ENCODE measurements around the gene NAPA.

Gene NAPA

DNA sequence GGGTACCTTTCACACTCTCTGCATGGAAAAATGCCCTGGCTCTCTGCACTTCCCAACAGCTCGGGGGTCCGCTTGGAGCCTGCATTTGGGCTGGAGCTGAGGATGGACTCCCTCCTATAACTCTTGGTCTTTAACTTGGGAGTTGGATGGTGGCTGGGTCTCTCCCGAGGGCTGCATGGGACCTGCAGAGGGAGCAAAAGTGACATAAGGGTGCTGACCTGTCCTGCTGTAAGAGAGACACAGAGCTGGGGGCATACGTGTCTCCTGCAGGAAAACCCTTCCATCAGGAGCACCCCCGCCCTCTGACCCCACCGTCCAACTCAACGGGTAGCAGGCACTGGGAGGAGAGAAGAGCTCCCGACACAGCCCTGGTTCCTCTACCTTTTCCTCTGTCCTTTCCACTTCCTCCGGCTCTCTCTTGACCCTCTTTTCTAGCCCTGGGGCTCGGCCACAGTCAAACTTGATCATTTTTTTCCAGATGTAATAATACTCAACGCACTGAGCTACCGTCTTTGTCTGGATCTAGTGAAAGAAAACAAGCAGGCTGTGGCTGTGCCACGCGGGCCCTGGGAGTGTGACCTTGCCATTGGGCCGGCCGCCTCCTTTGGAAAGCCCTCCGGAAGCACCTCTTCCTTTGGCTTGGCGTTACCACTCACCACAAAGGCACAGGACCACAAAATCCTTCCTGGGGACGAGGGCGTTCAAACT, 6.8 kb upstream of the NAPA start:
- no peak for ATAC-seq
- no peak for DNase-seq

DNA sequence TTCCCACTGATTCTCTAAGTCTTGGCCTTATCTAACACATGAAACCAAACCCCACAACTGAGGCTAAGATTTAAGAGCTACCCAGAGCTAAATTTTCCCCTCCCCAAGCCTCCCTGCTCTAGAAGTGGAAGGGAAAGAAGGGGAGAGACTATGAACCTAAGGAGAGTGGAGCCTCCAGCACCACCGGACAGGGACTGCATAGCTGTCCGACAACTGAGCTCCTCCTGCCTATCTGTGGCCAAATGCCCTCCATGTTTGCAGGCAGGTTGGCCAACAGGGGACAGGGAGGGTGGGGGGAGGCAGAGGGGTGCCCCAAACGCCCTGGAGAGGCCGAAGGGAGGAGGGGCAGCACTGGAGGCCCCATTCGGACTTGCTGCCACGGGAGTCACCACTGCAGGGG, 6.0 kb upstream of the NAPA start:
- ATAC-seq, result no peak
- DNase-seq, result no peak

DNA sequence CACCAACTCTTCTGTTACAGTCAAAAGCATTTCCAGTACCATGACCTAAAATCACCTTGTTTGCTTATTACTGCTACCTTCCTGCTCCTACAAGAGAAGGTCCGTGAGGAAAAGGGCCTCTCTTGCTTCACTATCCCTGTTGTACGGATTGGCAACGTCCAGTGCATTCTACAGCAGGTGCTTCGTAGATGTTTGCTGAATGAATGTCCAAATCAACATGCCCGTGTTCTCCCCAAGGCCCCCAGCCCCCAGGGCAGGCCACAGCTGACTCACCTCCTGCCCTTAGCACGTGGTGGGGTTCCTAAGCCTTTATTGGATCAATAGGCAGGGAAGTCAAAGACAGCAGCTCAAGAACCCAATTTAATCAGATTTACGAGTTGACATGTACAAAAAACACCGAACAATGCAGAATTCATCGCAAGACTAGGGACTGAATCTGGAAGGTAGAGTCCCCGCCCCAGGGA, 5.5 kb upstream of the NAPA start:
- no peak for ATAC-seq
- DNase-seq, result no peak

DNA sequence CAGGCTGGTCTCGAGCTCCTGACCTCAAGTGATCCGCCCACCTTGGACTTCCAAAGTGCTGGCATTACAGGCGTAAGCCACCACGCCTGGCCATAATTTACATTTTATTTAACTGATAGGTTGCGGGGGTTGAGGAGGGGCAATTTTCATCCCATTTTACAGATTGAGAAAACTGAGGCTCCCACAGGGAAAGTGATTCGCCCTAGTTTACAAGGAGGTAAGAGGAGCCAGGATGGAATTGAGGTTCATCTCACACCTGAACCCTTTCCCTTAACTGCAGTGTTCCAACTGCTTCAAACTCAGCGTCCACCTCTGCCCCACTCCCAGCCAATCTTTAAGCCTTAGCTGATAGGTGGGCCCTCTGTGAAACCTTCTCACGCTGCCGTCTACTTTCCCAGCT, 4.0 kb upstream of the NAPA start:
- no peak for ATAC-seq

DNA sequence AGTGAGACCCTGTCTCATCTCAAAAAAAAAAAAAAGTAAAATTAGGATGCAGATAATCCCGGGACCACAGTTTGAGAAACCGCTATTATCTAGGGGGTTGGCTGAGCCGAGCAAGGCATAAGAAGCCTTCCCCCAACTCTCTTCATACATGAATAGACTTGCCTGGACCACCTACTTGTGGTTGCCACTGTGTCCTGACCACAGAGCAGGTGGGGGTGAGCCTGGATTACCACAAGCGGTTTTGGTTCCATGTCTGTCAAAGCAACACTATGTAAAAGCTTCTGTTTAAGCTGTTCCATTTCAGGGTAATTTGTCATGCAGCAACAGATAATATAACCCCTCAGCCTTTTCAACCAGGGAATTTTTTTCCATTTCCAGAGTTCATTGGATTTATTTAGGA, 3.3 kb upstream of the NAPA start:
- ATAC-seq (peak; percentile 17), DNase-seq (peak; percentile 74)

More for the DNA sequence above, 4.0 kb upstream of the NAPA start:
- no peak for DNase-seq

DNA sequence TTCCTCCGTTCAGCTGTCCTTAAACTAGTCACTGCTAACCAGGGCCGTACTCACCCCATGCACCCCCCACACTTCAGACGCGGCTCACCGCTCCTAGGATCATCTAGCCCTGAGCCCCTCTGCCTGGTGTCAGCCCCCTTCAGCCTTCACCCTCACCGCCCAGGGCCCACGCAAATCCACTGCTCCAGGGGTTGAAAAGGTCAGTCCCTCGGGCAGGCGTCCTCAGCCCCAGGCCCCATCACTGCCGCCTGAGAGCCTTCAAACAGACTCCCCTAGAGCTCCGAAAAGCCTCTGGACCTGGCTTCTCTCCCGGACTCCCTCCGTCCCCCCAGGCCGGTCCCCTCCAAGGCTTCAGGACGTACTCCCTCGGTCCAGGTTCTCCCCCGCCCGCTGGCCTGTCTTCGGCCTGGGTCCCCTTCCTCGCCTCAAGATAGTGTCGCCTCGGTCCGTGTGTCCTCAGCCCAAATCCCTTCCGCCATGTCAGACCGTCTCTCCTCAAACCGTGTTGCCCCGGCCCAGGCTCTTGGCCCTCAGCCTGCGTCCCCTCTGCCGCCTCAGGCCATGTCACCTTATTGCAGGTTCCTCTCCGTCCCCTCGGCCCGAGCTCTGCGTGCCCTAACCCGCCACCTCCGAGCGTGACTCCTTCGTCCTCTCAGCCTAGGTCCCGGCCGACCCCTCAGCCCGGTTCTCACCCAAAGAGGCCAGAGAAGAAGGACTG, 553 bp downstream of the NAPA start:
- DNase-seq, result peak; percentile 21
- ATAC-seq, result peak; percentile 0

DNA sequence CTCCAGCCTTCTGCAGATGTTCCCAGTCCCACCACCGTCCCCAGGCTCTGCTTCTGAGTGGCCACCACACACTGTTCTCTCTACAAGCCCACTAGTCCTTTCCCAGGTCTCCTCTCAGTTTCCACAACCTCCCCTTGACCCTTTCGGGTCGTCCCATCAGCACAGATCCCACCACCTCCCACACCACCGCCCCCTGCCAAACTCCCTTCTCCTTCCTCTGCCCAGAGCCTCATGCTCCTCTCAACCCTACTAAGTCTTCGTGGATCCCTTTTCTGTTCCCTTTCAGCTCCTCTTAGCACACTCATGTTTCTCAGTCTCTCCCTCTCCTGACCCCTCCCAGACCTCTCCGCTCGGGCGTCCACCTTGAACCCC, 1.9 kb downstream of the NAPA start:
- DNase-seq, result no peak
- no peak for ATAC-seq

DNA sequence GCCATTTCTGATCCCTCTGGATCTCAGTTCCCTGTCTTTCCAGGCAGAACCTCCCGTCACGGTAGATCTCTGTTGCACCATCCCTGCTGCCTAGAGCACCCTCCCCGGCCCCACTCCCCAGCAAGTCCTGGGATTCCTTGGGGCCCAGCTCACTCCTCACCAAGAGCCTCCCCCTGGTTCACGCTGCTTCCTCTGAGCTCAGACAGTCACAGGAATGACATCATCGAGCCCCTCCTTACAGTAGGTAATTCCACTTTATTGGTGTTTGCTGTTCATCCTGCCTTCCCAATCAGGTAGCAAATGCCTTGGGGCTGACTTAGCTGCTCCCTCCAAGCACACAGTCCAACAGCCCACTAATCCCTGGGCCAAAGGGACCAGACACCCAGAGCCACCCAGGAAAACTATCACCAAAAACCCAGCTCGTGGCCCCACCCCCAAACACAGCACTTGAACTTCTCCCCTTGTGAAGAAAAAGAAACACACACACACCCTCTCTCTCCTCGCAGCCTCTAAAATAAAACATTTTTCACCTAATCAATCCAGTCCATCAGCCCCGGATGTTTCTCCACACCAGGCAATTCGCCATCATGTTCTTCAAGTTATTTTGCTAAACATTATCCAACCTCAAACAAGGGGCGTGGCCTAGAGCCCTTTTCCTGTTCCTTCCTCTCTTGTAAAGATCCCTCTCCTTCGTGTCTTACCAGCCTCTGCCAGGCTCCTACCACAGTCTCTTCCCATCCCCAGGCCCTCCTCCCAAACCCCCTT, 2.5 kb downstream of the NAPA start:
- DNase-seq, result no peak
- ATAC-seq, result no peak

DNA sequence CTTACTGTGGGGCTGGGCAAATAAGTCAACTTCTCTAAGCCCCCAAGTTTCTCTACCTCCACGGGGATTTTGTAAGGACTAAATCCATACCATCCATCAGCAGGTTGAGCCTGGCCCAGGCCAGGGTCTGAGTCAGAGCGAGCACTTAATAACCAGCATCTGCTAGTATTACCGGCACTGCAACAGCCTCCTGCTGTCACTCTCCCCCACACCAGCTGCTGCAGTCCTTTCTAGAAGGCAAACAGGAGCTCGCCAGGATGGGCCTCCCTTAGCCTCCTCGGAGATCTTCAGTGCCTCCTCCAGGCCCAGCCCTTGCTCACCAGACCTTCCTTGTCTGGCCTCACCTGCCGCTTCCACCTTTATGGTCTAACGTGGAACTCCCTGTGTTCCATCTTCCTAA, 3.2 kb downstream of the NAPA start:
- DNase-seq (no peak), ATAC-seq (no peak)

DNA sequence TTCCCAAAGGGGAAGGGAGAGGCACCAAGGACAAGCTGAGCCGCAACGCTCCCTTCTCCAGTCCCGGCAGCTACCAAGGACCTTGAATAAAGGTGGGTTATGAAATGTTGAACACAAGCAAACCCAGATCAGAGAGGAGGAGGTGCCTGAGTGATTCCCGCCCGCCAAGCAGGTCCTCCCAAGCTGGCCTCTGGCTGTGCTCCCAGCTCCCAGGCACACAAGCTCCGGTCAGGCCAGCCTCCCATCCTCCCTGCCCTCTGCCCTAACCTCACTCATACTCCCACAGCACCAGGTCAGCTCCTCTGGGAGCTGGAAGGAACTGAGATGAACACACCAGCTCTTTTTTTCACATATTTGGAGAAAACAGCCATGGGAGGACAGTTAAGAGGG, 3.7 kb downstream of the NAPA start:
- DNase-seq, result no peak
- ATAC-seq, result no peak

DNA sequence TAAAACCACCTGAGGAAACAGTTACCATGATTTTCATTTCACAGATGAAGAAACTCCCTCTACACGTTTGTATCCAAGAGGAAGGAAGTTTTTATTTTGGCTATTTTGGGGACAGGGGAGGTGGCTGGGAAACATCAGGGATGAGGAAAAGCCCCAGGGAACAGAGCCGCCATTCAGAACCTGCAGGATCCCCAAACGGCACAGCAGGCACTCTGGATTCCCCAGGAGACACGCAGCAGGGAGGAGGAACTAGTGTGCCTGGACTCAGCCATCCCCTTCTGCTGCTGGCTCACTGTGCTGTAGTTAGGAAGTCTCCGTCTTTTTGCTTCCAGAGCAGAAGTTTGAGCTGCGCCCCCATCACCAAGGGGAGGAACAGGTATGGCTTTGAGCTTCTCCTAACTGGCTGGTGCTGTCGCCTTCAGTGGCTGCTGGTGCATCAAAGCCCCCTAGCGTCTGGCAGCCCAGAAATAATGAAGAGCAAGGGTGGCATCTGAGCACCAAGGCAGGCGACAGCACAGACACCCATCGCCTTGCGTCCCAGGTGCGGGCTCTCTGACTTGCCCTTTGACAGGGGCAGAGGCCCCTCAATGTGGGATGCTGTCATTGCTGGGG, 4.2 kb downstream of the NAPA start:
- DNase-seq (no peak), ATAC-seq (no peak)

DNA sequence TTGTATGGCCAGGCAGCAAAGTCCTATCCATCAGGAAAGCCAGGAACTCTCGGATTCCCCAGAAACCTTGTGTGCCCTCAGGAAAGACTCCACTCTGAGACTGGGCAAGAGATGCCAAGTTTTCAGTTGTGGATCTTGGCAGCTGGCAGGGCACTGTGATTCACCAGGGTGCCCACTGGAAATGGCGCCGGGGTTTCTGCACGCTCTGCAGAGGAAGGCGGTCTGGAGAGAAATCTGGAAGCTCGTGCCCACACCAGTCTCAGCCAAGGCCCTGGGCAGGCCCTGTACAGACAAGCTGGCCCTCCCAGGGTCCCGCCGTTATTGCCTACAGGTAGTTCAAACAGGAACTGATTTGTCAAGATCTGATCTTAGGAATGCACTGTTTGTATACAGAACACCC, 4.9 kb downstream of the NAPA start:
- DNase-seq, result no peak
- ATAC-seq, result no peak

DNA sequence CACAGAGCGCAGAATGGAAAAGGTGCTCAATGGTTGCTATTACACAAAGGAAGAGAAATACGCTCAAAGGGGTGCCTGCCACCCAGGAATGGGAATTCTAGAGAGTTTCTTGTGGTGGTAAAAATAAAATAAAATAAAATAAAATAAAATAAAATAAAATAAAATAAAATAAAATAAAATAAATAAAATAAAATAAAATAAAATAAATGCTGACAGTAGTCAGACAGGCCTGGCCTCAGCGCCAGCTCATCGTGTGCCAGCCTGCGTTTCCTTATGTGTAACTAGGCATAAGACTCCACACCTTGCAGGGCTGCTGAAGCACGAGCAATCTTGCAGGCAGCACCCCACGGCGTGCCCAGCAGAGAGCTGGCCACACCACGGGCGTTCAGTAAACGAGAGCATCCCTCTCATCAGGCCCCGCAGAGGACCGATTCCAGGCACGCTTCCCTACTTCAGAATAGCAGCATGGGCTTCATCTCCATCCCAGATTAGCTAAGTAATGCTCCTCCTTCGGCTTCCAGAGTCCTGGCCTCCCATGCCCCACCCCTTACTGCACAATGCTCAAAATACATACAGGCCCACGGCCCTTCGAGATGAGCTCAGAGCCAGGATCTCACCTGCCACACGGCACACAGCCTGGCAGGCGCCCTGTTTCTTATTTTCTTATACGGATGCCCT, 5.6 kb downstream of the NAPA start:
- DNase-seq (no peak), ATAC-seq (no peak)

DNA sequence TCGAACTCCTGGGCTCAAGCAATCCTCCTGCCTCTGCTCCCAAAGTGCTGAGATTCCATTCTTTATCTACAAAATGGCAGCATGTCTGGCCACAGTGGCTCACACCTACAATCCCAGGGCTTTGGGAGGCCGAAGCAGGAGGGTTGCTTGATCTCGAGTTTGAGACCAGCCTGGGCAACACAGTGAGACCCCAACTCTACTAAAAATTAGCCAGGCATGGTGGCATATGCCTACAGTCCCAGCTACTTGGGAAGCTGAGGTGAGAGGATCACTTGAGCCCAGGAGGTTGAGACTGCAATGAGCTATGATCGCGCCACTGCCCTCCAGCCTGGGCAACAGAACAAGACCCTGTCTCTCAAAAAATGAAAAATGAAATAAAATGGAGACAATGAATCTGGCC, 6.1 kb downstream of the NAPA start:
- ATAC-seq, result no peak
- DNase-seq, result no peak

DNA sequence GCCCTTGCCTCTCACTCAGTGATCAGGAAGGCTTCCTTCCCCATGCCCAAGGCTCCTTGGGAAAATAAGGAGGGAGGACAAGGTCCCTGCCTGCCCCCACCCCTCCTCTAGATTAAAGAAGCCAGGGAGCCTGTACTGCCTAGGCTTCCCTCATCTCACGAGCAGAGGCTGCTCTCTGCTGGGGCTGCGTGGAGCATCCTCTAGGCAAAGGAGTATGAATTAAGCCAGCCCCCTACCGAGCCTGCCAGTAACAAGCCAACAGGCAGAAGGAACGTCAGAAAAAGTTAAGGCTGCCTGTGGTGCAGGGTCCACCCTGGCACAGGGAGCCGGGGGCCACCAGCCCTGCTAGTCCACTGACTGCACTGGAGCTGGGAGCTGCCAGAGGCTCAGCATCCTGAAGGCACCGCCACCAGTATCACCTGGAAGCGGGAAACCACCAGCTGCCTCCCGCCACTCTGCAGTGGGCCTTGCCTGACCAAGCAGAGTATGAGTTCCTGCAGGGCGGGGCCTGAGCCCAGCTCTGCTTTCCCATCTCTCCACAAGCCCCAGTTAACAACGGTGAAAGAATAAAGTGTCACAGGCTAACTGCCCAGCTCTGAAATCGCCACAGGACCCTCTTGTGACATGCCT, 6.8 kb downstream of the NAPA start:
- DNase-seq (no peak), ATAC-seq (no peak)

DNA sequence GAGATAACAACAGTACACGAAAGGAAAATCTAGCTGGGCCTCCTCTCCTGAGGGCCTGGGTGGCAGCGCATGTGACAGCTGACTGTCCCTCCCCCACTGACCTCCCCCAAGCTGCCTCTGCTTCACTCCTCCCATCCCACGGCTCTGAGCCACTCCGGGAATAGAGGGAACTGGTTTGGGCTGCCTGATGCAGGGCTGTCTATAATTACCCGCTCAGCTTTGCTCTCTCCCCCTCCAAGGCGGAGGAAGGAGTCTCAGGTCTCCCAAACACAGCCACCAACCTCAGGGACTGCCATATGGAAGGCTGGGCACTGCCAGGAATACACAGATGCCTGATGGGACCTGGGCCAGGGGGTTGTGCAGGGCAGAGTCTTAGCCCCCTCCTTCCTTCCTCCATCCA, 7.9 kb downstream of the NAPA start:
- no peak for DNase-seq
- no peak for ATAC-seq

DNA sequence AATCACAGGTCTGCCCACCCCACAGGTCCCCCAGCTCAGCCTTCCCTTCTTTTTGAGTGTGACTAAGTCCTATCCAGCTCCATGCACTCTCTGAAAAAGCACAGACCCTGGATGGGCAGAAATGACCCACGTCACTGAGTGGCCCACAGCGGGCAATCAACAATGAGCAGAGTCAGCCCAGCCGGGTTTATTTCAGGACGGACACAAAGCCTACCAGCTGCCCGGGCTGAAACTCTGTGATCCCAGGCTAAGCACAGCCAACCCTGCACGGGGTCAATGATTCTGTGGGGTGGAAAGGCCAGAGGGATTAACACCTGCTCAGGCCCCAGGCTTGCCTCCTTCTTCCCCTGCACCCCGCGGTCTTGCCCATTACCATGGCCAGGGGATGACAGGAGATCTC, 8.4 kb downstream of the NAPA start:
- DNase-seq, result no peak

DNA sequence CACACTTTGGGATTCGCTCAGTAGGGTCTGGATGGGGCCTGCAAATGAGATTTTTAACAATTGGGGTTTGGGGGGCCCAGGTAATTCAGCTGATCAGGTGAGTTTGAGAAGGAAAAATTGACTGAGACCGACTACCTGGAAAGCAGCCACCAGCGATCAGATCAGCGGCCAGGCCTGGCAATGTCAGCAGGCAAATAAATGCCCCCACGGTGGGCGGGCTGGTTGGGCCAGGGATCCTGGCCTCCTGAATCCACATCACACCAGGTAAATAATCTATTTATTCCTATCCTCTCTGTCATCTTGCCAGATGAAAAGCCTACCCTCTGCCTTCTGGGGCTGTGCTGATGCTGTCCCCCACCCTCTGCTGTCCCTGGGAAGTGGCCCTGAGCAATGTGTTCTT, 9.4 kb downstream of the NAPA start:
- ATAC-seq (no peak), DNase-seq (no peak)

More for the DNA sequence above, 8.4 kb downstream of the NAPA start:
- ATAC-seq, result no peak

DNA sequence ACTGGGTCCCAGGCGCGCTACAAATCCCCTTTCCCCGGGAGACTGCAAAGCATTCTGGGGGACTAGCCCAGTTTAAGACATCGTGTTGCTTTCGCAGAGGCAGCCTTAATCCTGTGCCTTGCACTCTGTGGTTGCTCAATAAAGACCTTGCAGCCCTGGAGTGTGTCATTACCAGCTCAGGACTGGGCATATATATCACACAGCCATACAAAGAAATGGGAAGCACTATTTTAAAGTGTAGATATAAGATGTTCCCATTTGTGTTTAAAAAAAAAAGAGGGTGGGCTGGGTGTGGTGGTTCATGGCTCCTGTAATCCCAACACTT, 11.1 kb downstream of the NAPA start:
- no peak for DNase-seq
- no peak for ATAC-seq

DNA sequence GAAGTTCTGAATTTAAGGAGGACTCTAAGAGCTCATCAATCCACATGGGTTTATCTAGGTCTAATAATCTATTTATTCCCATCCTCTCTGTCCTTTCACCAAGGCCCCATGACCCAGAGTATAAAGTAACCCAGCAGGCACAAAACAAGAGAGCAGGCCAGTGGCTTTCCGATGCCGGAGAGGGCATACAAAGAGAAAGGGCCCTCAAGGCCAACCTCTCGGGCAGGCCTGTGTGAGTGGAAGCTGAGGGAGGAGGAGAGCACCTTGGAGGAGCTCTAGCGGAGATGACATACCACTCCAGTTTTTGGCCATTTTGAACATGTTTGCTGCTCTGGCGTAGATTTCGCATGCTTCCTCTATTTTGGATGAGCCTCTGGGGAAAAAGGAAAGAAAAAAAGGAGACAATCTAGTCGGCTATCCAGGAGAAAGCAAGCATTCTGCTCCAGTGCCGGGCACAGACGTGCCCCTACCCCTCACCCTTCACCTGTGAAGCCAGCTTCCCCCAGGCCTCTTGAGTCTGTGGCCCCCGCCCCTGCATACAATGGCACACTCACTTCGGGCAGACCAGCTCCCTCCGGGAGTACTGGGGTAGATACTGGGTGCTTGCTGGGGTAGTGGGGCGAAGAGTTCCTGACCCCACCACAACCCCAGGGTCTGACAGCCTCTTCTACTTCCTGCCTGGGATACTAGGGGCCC, 11.6 kb downstream of the NAPA start:
- no peak for ATAC-seq

More for the DNA sequence above, 11.6 kb downstream of the NAPA start:
- DNase-seq, result no peak

All from stimulated activated naive CD8-positive, alpha-beta T cell treated with anti-CD3 and anti-CD28 coated beads, Interleukin-15, Interleukin-2, amounts not matched to agents 100 U/mL and 50 U/mL, for 24 hours (primary cell).